HepG2 (cell line): Measurements from ENCODE around the gene TMEM183A. TPM values are rescaled to one million over a fixed set of nuclear protein-coding genes. Genes with fewer than 3 reads are reported as not detected.

Source experiments
- BCLAF1 ChIP-seq: fragments of 450-650 bp; IDR thresholded peaks from 2 replicates; pipeline ENCODE4 v1.6.1; 2017; ENCODE audit warnings: mild to moderate bottlenecking
- CTCF ChIP-seq: sonication (generic); formaldehyde crosslinking; IDR thresholded peaks from 2 replicates; pipeline ENCODE4 v1.5.0; 2020; ENCODE audit warnings: mild to moderate bottlenecking, missing genetic modification reagents, moderate library complexity
- EEA1 ChIP-seq: sonication (generic); formaldehyde crosslinking; IDR thresholded peaks from 2 replicates; pipeline ENCODE4 v1.5.1; 2020; ENCODE audit warnings: mild to moderate bottlenecking, missing genetic modification reagents, borderline replicate concordance
- HMG20A ChIP-seq: IDR thresholded peaks from 2 replicates; pipeline ENCODE4 v1.6.1; 2016; ENCODE audit warnings: borderline replicate concordance
- HOXA7 ChIP-seq: sonication (generic); formaldehyde crosslinking; IDR thresholded peaks from 2 replicates; pipeline ENCODE4 v1.8.1; 2022; ENCODE audit warnings: mild to moderate bottlenecking, missing genetic modification reagents, moderate library complexity
- IRF9 ChIP-seq: sonication (generic); formaldehyde crosslinking; IDR thresholded peaks from 2 replicates; pipeline ENCODE4 v1.8.0; 2022; ENCODE audit warnings: missing genetic modification reagents, mild to moderate bottlenecking, borderline replicate concordance
- KIAA2018 ChIP-seq: sonication (generic); formaldehyde crosslinking; IDR thresholded peaks from 2 replicates; pipeline ENCODE4 v1.5.0; 2020; ENCODE audit warnings: mild to moderate bottlenecking, missing genetic modification reagents, borderline replicate concordance
- NKX3-1 ChIP-seq: sonication (generic); formaldehyde crosslinking; IDR thresholded peaks from 2 replicates; pipeline ENCODE4 v1.5.0; 2020; ENCODE audit warnings: missing genetic modification reagents
- RNF219 ChIP-seq: sonication (generic); formaldehyde crosslinking; IDR thresholded peaks from 2 replicates; pipeline ENCODE4 v1.5.0; 2020; ENCODE audit warnings: mild to moderate bottlenecking, missing genetic modification reagents
- SNAPC2 ChIP-seq: sonication (generic); formaldehyde crosslinking; IDR thresholded peaks from 2 replicates; pipeline ENCODE4 v1.8.1; 2022; ENCODE audit warnings: mild to moderate bottlenecking, missing genetic modification reagents
- ZNF20 ChIP-seq: sonication (generic); formaldehyde crosslinking; IDR thresholded peaks from 2 replicates; pipeline ENCODE4 v1.4.0; 2020; ENCODE audit warnings: mild to moderate bottlenecking, moderate library complexity, missing genetic modification reagents
- ZNF552 ChIP-seq: sonication (generic); formaldehyde crosslinking; IDR thresholded peaks from 2 replicates; pipeline ENCODE4 v1.9.0; 2022; ENCODE audit warnings: missing genetic modification reagents, mild to moderate bottlenecking, borderline replicate concordance
- polyA plus RNA-seq, 8 experiments: library from polyadenylated mRNA; depleted of rRNA in 3 of 8; stranded (reverse) in 7 of 8; unstranded in 1 of 8; fragments of >200 nt; fragmentation: Illumina TruSeq in 4 of 8; extraction: Trizol in 4 of 8; gene quantifications; 2 replicates each; pipeline versions ENCODE4 v1.2.1 to v1.2.3, GENCODE V29; 2011 to 2016; ENCODE audit warnings: low read depth in 4 of 8, missing spikeins in 1 of 8, mixed read lengths in 1 of 8; ENCODE audit not compliant: insufficient read depth in 1 of 8
- total RNA-seq, 5 experiments: library from RNA; depleted of rRNA; stranded (reverse); fragments of >200 nt; fragmentation: Illumina TruSeq; extraction: Trizol; gene quantifications; 2 replicates each; pipeline ENCODE4 v1.2.3, GENCODE V29; 2016; ENCODE audit warnings: low read depth in 1 of 5

The TMEM183A gene
- total and polyA plus RNA-seq, 2 of the 13 experiments (the other 11 are each of a cell fraction or from before 2014, with no cell fraction given) = 59.7 to 82.0 TPM

GRCh38 chr1:203038891-203039608 is 31.9 kb downstream of the TMEM183A start (continued):
- TF ChIP-seq CTCF (peak; percentile 89), IRF9 (no peak), RNF219 (CRISPR knock-in tag) (no peak), BCLAF1 (no peak), HOXA7 (CRISPR knock-in tag) (no peak), SNAPC2 (no peak), ZNF552 (CRISPR knock-in tag) (no peak), ZNF20 (no peak), KIAA2018 (CRISPR knock-in tag) (no peak), EEA1 (CRISPR knock-in tag) (no peak), NKX3-1 (no peak), HMG20A (CRISPR knock-in tag) (no peak)
